Endothelial cell (in vitro differentiated cells): ENCODE results near the gene RNF13. TPM values are rescaled to one million over a fixed set of nuclear protein-coding genes. Genes with fewer than 3 reads are reported as not detected.

Experiments
- DNase-seq: peaks from one replicate; pipeline ENCODE4 v3.0.0; 2021; ENCODE audit warnings: low spot score
- H3K27ac Mint-ChIP-seq: one replicate; pipeline ENCODE4 v1.8.0; 2021; ENCODE audit warnings: mixed read lengths, inconsistent platforms; ENCODE audit not compliant: unreplicated experiment
- H3K27me3 Mint-ChIP-seq: one replicate; pipeline ENCODE4 v1.8.0; 2021; ENCODE audit warnings: mild to moderate bottlenecking, moderate library complexity, mixed read lengths, inconsistent platforms; ENCODE audit not compliant: unreplicated experiment
- H3K36me3 Mint-ChIP-seq: one replicate; pipeline ENCODE4 v1.8.0; 2021; ENCODE audit warnings: mild to moderate bottlenecking, low read depth, mixed read lengths, inconsistent platforms; ENCODE audit not compliant: unreplicated experiment
- H3K4me1 Mint-ChIP-seq: one replicate; pipeline ENCODE4 v1.8.0; 2021; ENCODE audit warnings: mild to moderate bottlenecking, mixed read lengths, inconsistent platforms; ENCODE audit not compliant: unreplicated experiment
- H3K4me3 Mint-ChIP-seq: one replicate; pipeline ENCODE4 v1.8.0; 2021; ENCODE audit warnings: mild to moderate bottlenecking, mixed read lengths, inconsistent platforms; ENCODE audit not compliant: unreplicated experiment
- H3K9me3 Mint-ChIP-seq: one replicate; pipeline ENCODE4 v1.8.0; 2021; ENCODE audit warnings: mixed read lengths, inconsistent platforms; ENCODE audit not compliant: unreplicated experiment
- total RNA-seq: library from RNA; stranded (reverse); fragmentation: NEBNext Ultra II Directional; extraction: Animal tissue kit (Norgen Biotek cat#: 25700); gene quantifications from one replicate; pipeline ENCODE4 v1.2.1, GENCODE V29; 2021; ENCODE audit not compliant: unreplicated experiment
- TF ChIP-seq, protein P1 (sequence below): fragments of 200-600 bp; sonication (generic); IDR thresholded peaks from one replicate; pipeline ENCODE4 v1.5.0; 2021; ENCODE audit warnings: antibody characterized with exemption; ENCODE audit not compliant: unreplicated experiment

The RNF13 gene
- total RNA-seq, 1 donor from 2014 or later, result 30.7 TPM

- TF ChIP-seq, protein P1, sequence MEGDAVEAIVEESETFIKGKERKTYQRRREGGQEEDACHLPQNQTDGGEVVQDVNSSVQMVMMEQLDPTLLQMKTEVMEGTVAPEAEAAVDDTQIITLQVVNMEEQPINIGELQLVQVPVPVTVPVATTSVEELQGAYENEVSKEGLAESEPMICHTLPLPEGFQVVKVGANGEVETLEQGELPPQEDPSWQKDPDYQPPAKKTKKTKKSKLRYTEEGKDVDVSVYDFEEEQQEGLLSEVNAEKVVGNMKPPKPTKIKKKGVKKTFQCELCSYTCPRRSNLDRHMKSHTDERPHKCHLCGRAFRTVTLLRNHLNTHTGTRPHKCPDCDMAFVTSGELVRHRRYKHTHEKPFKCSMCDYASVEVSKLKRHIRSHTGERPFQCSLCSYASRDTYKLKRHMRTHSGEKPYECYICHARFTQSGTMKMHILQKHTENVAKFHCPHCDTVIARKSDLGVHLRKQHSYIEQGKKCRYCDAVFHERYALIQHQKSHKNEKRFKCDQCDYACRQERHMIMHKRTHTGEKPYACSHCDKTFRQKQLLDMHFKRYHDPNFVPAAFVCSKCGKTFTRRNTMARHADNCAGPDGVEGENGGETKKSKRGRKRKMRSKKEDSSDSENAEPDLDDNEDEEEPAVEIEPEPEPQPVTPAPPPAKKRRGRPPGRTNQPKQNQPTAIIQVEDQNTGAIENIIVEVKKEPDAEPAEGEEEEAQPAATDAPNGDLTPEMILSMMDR, result no peak
- Mint-ChIP-seq H3K9me3 (no peaks in the 10 kb centered on the region), H3K27me3 (no peaks in the 10 kb centered on the region), H3K36me3 (no peaks in the 10 kb centered on the region), H3K27ac (no peak overlapping the region), H3K4me3 (no peak overlapping the region), H3K4me1 (no peaks in the 10 kb centered on the region)
- no peak for DNase-seq
Observed at GRCh38 chr3:149990423-149990948, 177.5 kb downstream of the RNF13 start.

- Mint-ChIP-seq H3K36me3 (no peaks in the 10 kb centered on the region), H3K4me1 (no peaks in the 10 kb centered on the region), H3K9me3 (no peaks in the 10 kb centered on the region), H3K27ac (no peak overlapping the region), H3K27me3 (no peaks in the 10 kb centered on the region), H3K4me3 (no peak overlapping the region)
- TF ChIP-seq, protein P1, result no peak
- DNase-seq, result no peak
Observed at GRCh38 chr3:149992416-149993058, 179.5 kb downstream of the RNF13 start.

GRCh38 chr3:149998946-149999345 lies 185.9 kb downstream of the RNF13 start:
- TF ChIP-seq, protein P1, result no peak
- Mint-ChIP-seq H3K4me3 (no peak overlapping the region), H3K27ac (no peak overlapping the region), H3K27me3 (no peaks in the 10 kb centered on the region), H3K9me3 (no peaks in the 10 kb centered on the region), H3K36me3 (no peaks in the 10 kb centered on the region), H3K4me1 (no peaks in the 10 kb centered on the region)
- DNase-seq, result no peak

DNA sequence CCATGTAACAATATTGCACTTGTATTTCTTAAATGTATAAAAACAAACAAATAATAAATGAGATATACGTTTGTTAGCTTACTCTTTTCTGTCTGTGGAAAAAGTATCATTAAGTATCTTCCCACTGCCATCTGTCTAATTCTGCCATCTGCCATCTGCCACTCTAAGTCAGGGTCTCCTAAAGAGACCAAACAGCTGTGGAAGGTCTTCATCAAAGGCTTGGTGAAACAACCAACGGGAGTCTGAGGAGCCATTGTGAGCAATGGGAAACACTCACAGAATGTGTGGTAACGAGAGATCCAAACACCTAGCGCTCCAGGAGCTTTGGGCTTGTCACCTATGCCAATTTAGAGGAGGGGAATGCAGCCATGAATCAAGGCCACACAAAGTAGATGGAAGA lies 186.4 kb downstream of the RNF13 start:
- H3K4me3 Mint-ChIP-seq, result no peak overlapping the region
- no peaks in the 10 kb centered on the region for H3K4me1 Mint-ChIP-seq
- H3K27me3 Mint-ChIP-seq, result no peaks in the 10 kb centered on the region
- H3K9me3 Mint-ChIP-seq, result no peaks in the 10 kb centered on the region
- no peak overlapping the region for H3K27ac Mint-ChIP-seq
- no peaks in the 10 kb centered on the region for H3K36me3 Mint-ChIP-seq
- DNase-seq, result no peak
- TF ChIP-seq, protein P1, result no peak

DNA sequence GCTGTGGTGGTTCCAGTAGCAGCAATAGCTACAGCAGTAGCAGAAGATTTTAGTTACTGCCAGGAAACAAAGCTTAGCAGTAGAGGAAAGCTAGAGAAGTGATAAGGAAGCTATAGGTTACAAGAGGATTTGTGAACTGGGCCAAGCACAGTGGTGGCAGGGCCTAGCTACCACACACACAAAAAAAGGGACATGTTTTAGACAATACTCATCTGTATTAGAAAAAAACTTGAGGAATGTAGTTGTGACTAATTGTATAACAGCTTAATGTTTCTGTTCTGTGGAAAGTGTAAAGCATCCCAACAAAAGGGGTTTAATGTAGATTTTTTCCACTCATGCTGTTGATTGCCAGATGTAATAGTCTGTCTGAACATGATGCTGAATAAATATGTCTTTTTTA lies 187.6 kb downstream of the RNF13 start:
- TF ChIP-seq, protein P1, result no peak
- H3K36me3 Mint-ChIP-seq, result no peaks in the 10 kb centered on the region
- no peaks in the 10 kb centered on the region for H3K9me3 Mint-ChIP-seq
- no peak overlapping the region for H3K4me3 Mint-ChIP-seq
- H3K4me1 Mint-ChIP-seq, result peaks cover 2% of the 10 kb centered on the region
- no peak overlapping the region for H3K27ac Mint-ChIP-seq
- DNase-seq, result no peak
- no peaks in the 10 kb centered on the region for H3K27me3 Mint-ChIP-seq
